ENCODE measurements around the gene NEB. TPM values are rescaled to one million over a fixed set of nuclear protein-coding genes. Genes with fewer than 3 reads are reported as not detected.

NEB gene
- total and polyA plus RNA-seq, 2 of the 13 experiments (the other 11 are each of a cell fraction or from before 2014, with no cell fraction given), result 0.21 to 0.24 TPM

DNA sequence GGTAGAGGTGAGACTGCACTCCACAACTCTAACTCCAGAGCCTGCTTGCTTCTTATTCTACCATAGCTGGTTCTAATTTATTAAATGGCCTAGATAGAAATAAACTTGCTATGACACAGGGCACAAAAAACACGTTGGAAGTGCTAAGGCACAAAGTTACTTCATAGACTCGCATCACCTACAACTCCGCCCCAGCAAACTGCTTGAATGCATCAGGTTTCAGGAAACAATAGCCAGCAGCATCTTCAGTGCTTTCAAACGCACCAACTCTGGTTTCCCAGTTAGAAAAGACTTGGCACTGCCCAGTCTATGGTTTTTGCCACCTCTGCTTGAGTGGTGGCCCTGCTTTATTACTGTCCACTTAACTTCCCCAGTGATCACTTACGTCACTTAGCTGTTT is 182.0 kb downstream of the NEB start:
- H2AFZ ChIP-seq (ENCODE audit: low read length), result no peak overlapping the region
- H3K27me3 ChIP-seq (ENCODE audit: control insufficient read depth in 1 of 2, insufficient read depth in 2 of 2, low read length in 2 of 2), result no peaks in the 10 kb centered on the region
- ATAC-seq (no peak), FAIRE-seq (no peak), DNase-seq (ENCODE audit: low spot score) (no peak)
- no peak overlapping the region for H3K4me2 ChIP-seq (ENCODE audit: low read depth, low read length)
- in situ Hi-C loops (cut with HindIII; ENCODE audit: extremely low pct_ligation_motif_present, low pct_unique_long_range_greater_than_20kb) (no loop called here), intact Hi-C loops (cut with micrococcal nuclease; ENCODE audit: unreplicated experiment) (no loop called here)
- H4K20me1 ChIP-seq (ENCODE audit: insufficient read depth, low read length), result no peaks in the 10 kb centered on the region
- BruUV-seq (replicated peaks), result no TSS peak
- H3K9me3 ChIP-seq (ENCODE audit: low read length), result no peaks in the 10 kb centered on the region
- POLR2A ChIA-PET, result no interaction called here
- CTCF ChIA-PET (ENCODE audit: low intra/inter-chr PET ratio, low total read pairs), result no interaction called here
- no peak for TF ChIP-seq RFXAP (CRISPR knock-in tag; IDR thresholded peaks at IDR 0.05; ENCODE audit: borderline replicate concordance)
- no peak for TF ChIP-seq ZNF547 (CRISPR knock-in tag; IDR thresholded peaks at IDR 0.05)
- TF ChIP-seq, protein P1, sequence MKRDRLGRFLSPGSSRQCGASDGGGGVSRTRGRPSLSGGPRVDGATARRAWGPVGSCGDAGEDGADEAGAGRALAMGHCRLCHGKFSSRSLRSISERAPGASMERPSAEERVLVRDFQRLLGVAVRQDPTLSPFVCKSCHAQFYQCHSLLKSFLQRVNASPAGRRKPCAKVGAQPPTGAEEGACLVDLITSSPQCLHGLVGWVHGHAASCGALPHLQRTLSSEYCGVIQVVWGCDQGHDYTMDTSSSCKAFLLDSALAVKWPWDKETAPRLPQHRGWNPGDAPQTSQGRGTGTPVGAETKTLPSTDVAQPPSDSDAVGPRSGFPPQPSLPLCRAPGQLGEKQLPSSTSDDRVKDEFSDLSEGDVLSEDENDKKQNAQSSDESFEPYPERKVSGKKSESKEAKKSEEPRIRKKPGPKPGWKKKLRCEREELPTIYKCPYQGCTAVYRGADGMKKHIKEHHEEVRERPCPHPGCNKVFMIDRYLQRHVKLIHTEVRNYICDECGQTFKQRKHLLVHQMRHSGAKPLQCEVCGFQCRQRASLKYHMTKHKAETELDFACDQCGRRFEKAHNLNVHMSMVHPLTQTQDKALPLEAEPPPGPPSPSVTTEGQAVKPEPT (CRISPR knock-in tag; IDR thresholded peaks at IDR 0.05; ENCODE audit: low read depth), result no peak
- TF ChIP-seq, protein P2, sequence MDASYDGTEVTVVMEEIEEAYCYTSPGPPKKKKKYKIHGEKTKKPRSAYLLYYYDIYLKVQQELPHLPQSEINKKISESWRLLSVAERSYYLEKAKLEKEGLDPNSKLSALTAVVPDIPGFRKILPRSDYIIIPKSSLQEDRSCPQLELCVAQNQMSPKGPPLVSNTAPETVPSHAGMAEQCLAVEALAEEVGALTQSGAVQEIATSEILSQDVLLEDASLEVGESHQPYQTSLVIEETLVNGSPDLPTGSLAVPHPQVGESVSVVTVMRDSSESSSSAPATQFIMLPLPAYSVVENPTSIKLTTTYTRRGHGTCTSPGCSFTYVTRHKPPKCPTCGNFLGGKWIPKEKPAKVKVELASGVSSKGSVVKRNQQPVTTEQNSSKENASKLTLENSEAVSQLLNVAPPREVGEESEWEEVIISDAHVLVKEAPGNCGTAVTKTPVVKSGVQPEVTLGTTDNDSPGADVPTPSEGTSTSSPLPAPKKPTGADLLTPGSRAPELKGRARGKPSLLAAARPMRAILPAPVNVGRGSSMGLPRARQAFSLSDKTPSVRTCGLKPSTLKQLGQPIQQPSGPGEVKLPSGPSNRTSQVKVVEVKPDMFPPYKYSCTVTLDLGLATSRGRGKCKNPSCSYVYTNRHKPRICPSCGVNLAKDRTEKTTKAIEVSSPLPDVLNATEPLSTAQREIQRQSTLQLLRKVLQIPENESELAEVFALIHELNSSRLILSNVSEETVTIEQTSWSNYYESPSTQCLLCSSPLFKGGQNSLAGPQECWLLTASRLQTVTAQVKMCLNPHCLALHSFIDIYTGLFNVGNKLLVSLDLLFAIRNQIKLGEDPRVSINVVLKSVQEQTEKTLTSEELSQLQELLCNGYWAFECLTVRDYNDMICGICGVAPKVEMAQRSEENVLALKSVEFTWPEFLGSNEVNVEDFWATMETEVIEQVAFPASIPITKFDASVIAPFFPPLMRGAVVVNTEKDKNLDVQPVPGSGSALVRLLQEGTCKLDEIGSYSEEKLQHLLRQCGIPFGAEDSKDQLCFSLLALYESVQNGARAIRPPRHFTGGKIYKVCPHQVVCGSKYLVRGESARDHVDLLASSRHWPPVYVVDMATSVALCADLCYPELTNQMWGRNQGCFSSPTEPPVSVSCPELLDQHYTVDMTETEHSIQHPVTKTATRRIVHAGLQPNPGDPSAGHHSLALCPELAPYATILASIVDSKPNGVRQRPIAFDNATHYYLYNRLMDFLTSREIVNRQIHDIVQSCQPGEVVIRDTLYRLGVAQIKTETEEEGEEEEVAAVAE (CRISPR knock-in tag; IDR thresholded peaks at IDR 0.05; ENCODE audit: borderline replicate concordance), result no peak
- no peaks in the 10 kb centered on the region for H3K79me2 ChIP-seq (ENCODE audit: insufficient read depth, low read length)
- H3K4me1 ChIP-seq (ENCODE audit: insufficient read depth, low read length), result no peaks in the 10 kb centered on the region
- no peak overlapping the region for H3K9ac ChIP-seq (ENCODE audit: insufficient read depth, low read depth, low read length)
- no peaks in the 10 kb centered on the region for H3K36me3 ChIP-seq (replicated peaks in 1 of 2; ENCODE audit: control insufficient read depth in 1 of 2, insufficient read depth in 2 of 2, low read length in 2 of 2)
- 51% methylated on average over 5 of the region's 5 CpGs for WGBS (ENCODE audit: low lambda C conversion rate)
- no peak overlapping the region for H3K4me3 ChIP-seq (replicated peaks in 1 of 3; ENCODE audit: insufficient read depth in 1 of 3, low read depth in 2 of 3, low read length in 3 of 3)
- H3K27ac ChIP-seq (ENCODE audit: extremely low read length, insufficient read depth, low read length), result no peak overlapping the region
